ENCODE results near the gene CCDC148. TPM values are rescaled to one million over a fixed set of nuclear protein-coding genes. Genes with fewer than 3 reads are reported as not detected.
"Not testable (repeated sequence)": the region's sequence is repeated elsewhere in the genome, so short reads cannot be mapped to it uniquely, and the experiment has no call there.

The CCDC148 gene
- total RNA-seq, 2 donors from 2014 or later, result 2.7 to 5.0 TPM

DNA sequence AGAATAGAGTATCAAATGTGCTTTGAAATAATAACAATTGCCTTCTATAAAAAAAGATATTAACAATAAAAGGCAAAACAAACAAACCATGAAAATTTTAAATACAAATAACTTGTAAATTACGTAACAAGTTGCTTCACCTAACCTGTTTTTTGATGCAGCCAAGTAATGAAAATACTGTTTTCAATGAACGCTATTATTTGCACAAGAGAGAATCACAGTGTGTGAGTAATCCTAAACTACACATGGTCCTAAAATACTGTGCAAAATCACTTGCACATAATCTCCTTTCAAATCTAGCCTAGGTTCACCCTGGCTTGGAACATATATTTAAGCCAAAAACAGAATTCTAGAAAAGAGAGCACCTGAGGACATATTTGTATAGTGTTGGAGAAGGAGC, 98.9 kb downstream of the CCDC148 start:
- Mint-ChIP-seq H3K36me3 (ENCODE audit: low read depth) (no peaks in the 10 kb centered on the region), H3K9me3 (peaks cover 17% of the 10 kb centered on the region), H3K27ac (no peak overlapping the region), H3K27me3 (ENCODE audit: insufficient read depth) (no peaks in the 10 kb centered on the region), H3K4me3 (no peak overlapping the region), H3K4me1 (peaks cover 6% of the 10 kb centered on the region)
- TF ChIP-seq, protein P1, sequence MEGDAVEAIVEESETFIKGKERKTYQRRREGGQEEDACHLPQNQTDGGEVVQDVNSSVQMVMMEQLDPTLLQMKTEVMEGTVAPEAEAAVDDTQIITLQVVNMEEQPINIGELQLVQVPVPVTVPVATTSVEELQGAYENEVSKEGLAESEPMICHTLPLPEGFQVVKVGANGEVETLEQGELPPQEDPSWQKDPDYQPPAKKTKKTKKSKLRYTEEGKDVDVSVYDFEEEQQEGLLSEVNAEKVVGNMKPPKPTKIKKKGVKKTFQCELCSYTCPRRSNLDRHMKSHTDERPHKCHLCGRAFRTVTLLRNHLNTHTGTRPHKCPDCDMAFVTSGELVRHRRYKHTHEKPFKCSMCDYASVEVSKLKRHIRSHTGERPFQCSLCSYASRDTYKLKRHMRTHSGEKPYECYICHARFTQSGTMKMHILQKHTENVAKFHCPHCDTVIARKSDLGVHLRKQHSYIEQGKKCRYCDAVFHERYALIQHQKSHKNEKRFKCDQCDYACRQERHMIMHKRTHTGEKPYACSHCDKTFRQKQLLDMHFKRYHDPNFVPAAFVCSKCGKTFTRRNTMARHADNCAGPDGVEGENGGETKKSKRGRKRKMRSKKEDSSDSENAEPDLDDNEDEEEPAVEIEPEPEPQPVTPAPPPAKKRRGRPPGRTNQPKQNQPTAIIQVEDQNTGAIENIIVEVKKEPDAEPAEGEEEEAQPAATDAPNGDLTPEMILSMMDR (conservative IDR thresholded peaks at IDR 0.05), result no peak
- Histone ChIP-seq H3K4me3 (ENCODE audit: low read length) (no peak overlapping the region), H3K9me3 (ENCODE audit: control insufficient read depth, low read length) (no peaks in the 10 kb centered on the region), H3K27me3 (ENCODE audit: control insufficient read depth, insufficient read depth, low read length, poor library complexity, severe bottlenecking) (no peaks in the 10 kb centered on the region), H3K36me3 (ENCODE audit: control insufficient read depth, insufficient read depth, low read length) (no peaks in the 10 kb centered on the region), H3K27ac (ENCODE audit: low read depth, low read length) (no peak overlapping the region), H3K4me1 (ENCODE audit: control insufficient read depth, insufficient read depth, low read length) (peaks cover 4% of the 10 kb centered on the region), H3K9ac (ENCODE audit: extremely low read depth, low read length, poor library complexity, severe bottlenecking) (no peak overlapping the region)
- no peak for DNase-seq
- 100% methylated on average over 2 of the region's 2 CpGs for WGBS, 2 experiments (ENCODE audit: insufficient coverage in 1 of 2, insufficient read length in 1 of 2)

DNA sequence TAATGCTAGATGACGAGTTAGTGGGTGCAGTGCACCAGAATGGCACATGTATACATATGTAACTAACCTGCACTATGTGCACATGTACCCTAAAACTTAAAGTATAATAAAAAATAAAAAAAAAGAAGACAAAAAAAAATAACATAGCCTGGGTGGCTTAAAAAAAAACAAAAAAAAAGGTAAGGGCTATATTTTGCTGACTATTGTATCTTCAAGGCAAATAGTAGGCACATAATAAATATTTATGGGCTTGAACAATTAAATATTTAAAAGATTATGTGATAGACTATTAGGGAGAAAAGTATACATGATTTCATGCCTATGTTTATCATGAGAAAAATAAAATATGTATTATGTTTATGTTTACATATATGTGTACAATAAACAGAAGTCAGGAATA, 99.4 kb downstream of the CCDC148 start:
- peaks cover 6% of the 10 kb centered on the region for H3K4me1 Mint-ChIP-seq
- Histone ChIP-seq H3K27ac (ENCODE audit: low read depth, low read length) (no peak overlapping the region), H3K36me3 (ENCODE audit: control insufficient read depth, insufficient read depth, low read length) (no peaks in the 10 kb centered on the region), H3K9me3 (ENCODE audit: control insufficient read depth, low read length) (no peaks in the 10 kb centered on the region), H3K4me3 (ENCODE audit: low read length) (no peak overlapping the region), H3K27me3 (ENCODE audit: control insufficient read depth, insufficient read depth, low read length, poor library complexity, severe bottlenecking) (no peaks in the 10 kb centered on the region), H3K9ac (ENCODE audit: extremely low read depth, low read length, poor library complexity, severe bottlenecking) (no peak overlapping the region), H3K4me1 (ENCODE audit: control insufficient read depth, insufficient read depth, low read length) (peaks cover 4% of the 10 kb centered on the region)
- H3K27ac Mint-ChIP-seq, result no peak overlapping the region
- no peaks in the 10 kb centered on the region for H3K27me3 Mint-ChIP-seq (ENCODE audit: insufficient read depth)
- no peak overlapping the region for H3K4me3 Mint-ChIP-seq
- no peaks in the 10 kb centered on the region for H3K36me3 Mint-ChIP-seq (ENCODE audit: low read depth)
- H3K9me3 Mint-ChIP-seq, result peaks cover 11% of the 10 kb centered on the region
- TF ChIP-seq, protein P1 (conservative IDR thresholded peaks at IDR 0.05), result no peak
- no CpG with 5 or more reads among the region's 1 CpG for WGBS, 2 experiments (ENCODE audit: insufficient coverage in 1 of 2, insufficient read length in 1 of 2)
- no peak for DNase-seq

DNA sequence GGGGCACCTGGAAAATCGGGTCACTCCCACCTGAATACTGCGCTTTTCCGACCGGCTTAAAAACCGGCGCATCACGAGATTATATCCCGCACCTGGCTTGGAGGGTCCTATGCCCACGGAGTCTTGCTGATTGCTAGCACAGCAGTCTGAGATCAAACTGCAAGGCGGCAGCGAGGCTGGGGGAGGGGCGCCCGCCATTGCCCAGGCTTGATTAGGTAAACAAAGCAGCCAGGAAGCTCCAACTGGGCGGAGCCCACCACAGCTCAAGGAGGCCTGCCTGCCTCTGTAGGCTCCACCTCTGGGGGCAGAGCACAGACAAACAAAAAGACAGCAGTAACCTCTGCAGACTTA, 105.1 kb downstream of the CCDC148 start:
- DNase-seq; H3K9ac ChIP-seq (ENCODE audit: extremely low read depth, low read length, poor library complexity, severe bottlenecking): not testable (repeated sequence)
- H3K27ac Mint-ChIP-seq, result peak overlapping the region; percentile 64

DNA sequence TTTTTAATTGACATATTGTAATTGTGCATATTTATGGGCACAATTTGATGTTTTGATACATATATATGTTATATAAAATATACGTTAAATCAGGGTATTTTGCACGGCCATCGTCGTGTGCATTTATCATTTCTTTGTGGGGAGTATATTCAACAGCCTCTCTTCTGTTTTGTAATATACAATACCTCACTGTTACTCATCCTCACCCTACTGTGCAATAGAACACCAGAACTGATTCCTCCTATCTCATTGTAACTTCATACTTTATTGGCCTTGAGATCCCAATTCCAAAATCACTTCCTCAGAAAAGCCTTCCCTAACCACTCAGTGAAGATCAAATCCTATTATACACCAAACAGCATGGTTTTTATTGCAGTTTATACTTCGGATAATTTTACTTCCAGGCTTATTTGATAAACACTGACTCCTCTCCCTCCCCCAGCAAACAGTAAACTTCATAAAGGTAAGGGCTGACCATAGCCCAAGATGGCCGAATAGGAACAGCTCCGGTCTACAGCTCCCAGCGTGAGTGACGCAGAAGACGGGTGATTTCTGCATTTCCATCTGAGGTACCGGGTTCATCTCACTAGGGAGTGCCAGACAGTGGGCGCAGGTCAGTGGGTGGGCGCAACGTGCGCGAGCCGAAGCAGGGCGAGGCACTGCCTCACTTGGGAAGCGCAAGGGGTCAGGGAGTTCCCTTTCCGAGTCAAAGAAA, 105.6 kb downstream of the CCDC148 start:
- Mint-ChIP-seq H3K27ac (peak overlapping the region; percentile 64), H3K4me3 (peak overlapping the region; percentile 46)
- not testable (repeated sequence) for H3K27me3 ChIP-seq (ENCODE audit: control insufficient read depth, insufficient read depth, low read length, poor library complexity, severe bottlenecking); H3K27me3 Mint-ChIP-seq (ENCODE audit: insufficient read depth); H3K9me3 ChIP-seq (ENCODE audit: control insufficient read depth, low read length); H3K9me3 Mint-ChIP-seq; H3K4me3 ChIP-seq (ENCODE audit: low read length); DNase-seq; H3K4me1 ChIP-seq (ENCODE audit: control insufficient read depth, insufficient read depth, low read length); H3K27ac ChIP-seq (ENCODE audit: low read depth, low read length); H3K9ac ChIP-seq (ENCODE audit: extremely low read depth, low read length, poor library complexity, severe bottlenecking); H3K4me1 Mint-ChIP-seq; H3K36me3 ChIP-seq (ENCODE audit: control insufficient read depth, insufficient read depth, low read length); H3K36me3 Mint-ChIP-seq (ENCODE audit: low read depth)
- WGBS, 2 experiments (ENCODE audit: insufficient coverage in 1 of 2, insufficient read length in 1 of 2), result 93% methylated on average over 3 to 19 of the region's 20 CpGs

More for the DNA sequence above, 105.1 kb downstream of the CCDC148 start:
- H3K4me1 Mint-ChIP-seq; H3K27ac ChIP-seq (ENCODE audit: low read depth, low read length); H3K36me3 Mint-ChIP-seq (ENCODE audit: low read depth); H3K9me3 ChIP-seq (ENCODE audit: control insufficient read depth, low read length); H3K4me3 ChIP-seq (ENCODE audit: low read length); H3K27me3 ChIP-seq (ENCODE audit: control insufficient read depth, insufficient read depth, low read length, poor library complexity, severe bottlenecking); H3K27me3 Mint-ChIP-seq (ENCODE audit: insufficient read depth); H3K36me3 ChIP-seq (ENCODE audit: control insufficient read depth, insufficient read depth, low read length); H3K9me3 Mint-ChIP-seq; H3K4me1 ChIP-seq (ENCODE audit: control insufficient read depth, insufficient read depth, low read length): not testable (repeated sequence)
- WGBS, 2 experiments (ENCODE audit: insufficient coverage in 1 of 2, insufficient read length in 1 of 2), result 89% methylated on average over 9 of the region's 14 CpGs; no CpG with 5 or more reads in 1 of the 2 experiments
- peak overlapping the region; percentile 46 for H3K4me3 Mint-ChIP-seq

Data from endodermal cell (in vitro differentiated cells).